HEK293 (cell line): Measurements from ENCODE around the gene APPL2.
A peak's percentile ranks its signal among the peaks of the same experiment; 100 is the strongest.

Experiments used
- CTCF ChIA-PET: fragments of 350-600 bp; formaldehyde crosslinking; extraction: SDS; loops from one replicate; lab custom pipeline; 2021; ENCODE audit warnings: antibody characterized with exemption; lab: Yijun Ruan, JAX
- POLR2A ChIA-PET: fragments of 300-600 bp; formaldehyde crosslinking; extraction: SDS; loops from one replicate; lab custom pipeline; 2020; ENCODE audit warnings: antibody characterized with exemption, inconsistent platforms; lab: Yijun Ruan, JAX
- H3K27ac ChIP-seq: fragments of 200-500 bp; sonication (Bioruptor generic); 2 replicates; pipeline ENCODE4 v1.5.1; 2014; ENCODE audit warnings: low read depth, low read length, control low read depth, inconsistent platforms; ENCODE audit errors: extremely low read depth
- H3K36me3 ChIP-seq, 2 experiments: fragments of 200-500 bp in 1 of 2; sonication (Bioruptor generic) in 1 of 2; 1 replicate in 1 of 2; 2 replicates in 1 of 2; pipeline ENCODE4 v1.5.1; 2014 to 2017; ENCODE audit warnings: inconsistent platforms in 2 of 2, low read length in 2 of 2; ENCODE audit not compliant: control insufficient read depth in 2 of 2, insufficient read depth in 1 of 2
- H3K4me1 ChIP-seq: fragments of 200-500 bp; sonication (Bioruptor generic); 2 replicates; pipeline ENCODE4 v1.5.1; 2014; ENCODE audit warnings: mild to moderate bottlenecking, low read length, inconsistent platforms; ENCODE audit not compliant: control insufficient read depth, insufficient read depth
- H3K4me3 ChIP-seq: 2 replicates; pipeline ENCODE4 v1.5.1; 2011; ENCODE audit warnings: low read depth, mild to moderate bottlenecking, control low read depth, low read length, moderate library complexity
- H3K9me3 ChIP-seq: fragments of 200-500 bp; sonication (Bioruptor generic); 2 replicates; pipeline ENCODE4 v1.5.1; 2014; ENCODE audit warnings: low read depth, low read length, inconsistent platforms; ENCODE audit not compliant: control insufficient read depth, insufficient read depth
- GLIS1 ChIP-seq: fragments of 450-650 bp; formaldehyde crosslinking; IDR thresholded peaks from 2 replicates; pipeline ENCODE4 v1.5.1; 2016; ENCODE audit warnings: missing biosample characterization, missing genetic modification characterization
- KLF1 ChIP-seq: fragments of 450-650 bp; formaldehyde crosslinking; IDR thresholded peaks from 2 replicates; pipeline ENCODE4 v1.5.1; 2016; ENCODE audit warnings: missing biosample characterization, missing genetic modification characterization
- KLF8 ChIP-seq: fragments of 450-650 bp; formaldehyde crosslinking; IDR thresholded peaks from 2 replicates; pipeline ENCODE4 v1.5.1; 2016; ENCODE audit warnings: missing biosample characterization, missing genetic modification characterization
- SALL2 ChIP-seq: fragments of 450-650 bp; formaldehyde crosslinking; IDR thresholded peaks from 2 replicates; pipeline ENCODE4 v1.5.0; 2017; ENCODE audit warnings: missing biosample characterization, mild to moderate bottlenecking, missing genetic modification characterization, borderline replicate concordance
- SETDB1 ChIP-seq: IDR thresholded peaks from one replicate; pipeline ENCODE4 v1.6.1; 2017; ENCODE audit warnings: mild to moderate bottlenecking, low read length, moderate library complexity, mixed read lengths; ENCODE audit not compliant: insufficient read length
- SP2 ChIP-seq: fragments of 450-650 bp; formaldehyde crosslinking; IDR thresholded peaks from 2 replicates; pipeline ENCODE4 v1.5.1; 2016; ENCODE audit warnings: missing biosample characterization, missing genetic modification characterization
- YY2 ChIP-seq: fragments of 450-650 bp; formaldehyde crosslinking; IDR thresholded peaks from 2 replicates; pipeline ENCODE4 v1.5.1; 2016; ENCODE audit warnings: missing biosample characterization, missing genetic modification characterization
- ZIC2 ChIP-seq: fragments of 450-650 bp; formaldehyde crosslinking; IDR thresholded peaks from 2 replicates; pipeline ENCODE4 v1.5.1; 2016; ENCODE audit warnings: missing biosample characterization, missing genetic modification characterization
- ZNF133 ChIP-seq: fragments of 450-650 bp; formaldehyde crosslinking; IDR thresholded peaks from 2 replicates; pipeline ENCODE4 v1.5.1; 2016; ENCODE audit warnings: missing biosample characterization, missing genetic modification characterization
- ZNF146 ChIP-seq: fragments of 450-650 bp; formaldehyde crosslinking; IDR thresholded peaks from 2 replicates; pipeline ENCODE4 v1.5.1; 2016; ENCODE audit warnings: missing biosample characterization, missing genetic modification characterization
- ZNF16 ChIP-seq: fragments of 450-650 bp; formaldehyde crosslinking; IDR thresholded peaks from 2 replicates; pipeline ENCODE4 v1.5.1; 2016; ENCODE audit warnings: low read depth, missing biosample characterization, missing genetic modification characterization
- ZNF24 ChIP-seq: fragments of 450-650 bp; formaldehyde crosslinking; IDR thresholded peaks from 2 replicates; pipeline ENCODE4 v1.5.1; 2016; ENCODE audit warnings: missing biosample characterization, missing genetic modification characterization
- ZNF266 ChIP-seq: fragments of 450-650 bp; formaldehyde crosslinking; IDR thresholded peaks from 2 replicates; pipeline ENCODE4 v1.5.1; 2016; ENCODE audit warnings: missing biosample characterization, missing genetic modification characterization, low read depth
- ZNF280D ChIP-seq: fragments of 450-650 bp; formaldehyde crosslinking; IDR thresholded peaks from 2 replicates; pipeline ENCODE4 v1.5.1; 2016; ENCODE audit warnings: missing biosample characterization, missing genetic modification characterization
- ZNF510 ChIP-seq: fragments of 450-650 bp; formaldehyde crosslinking; IDR thresholded peaks from 2 replicates; pipeline ENCODE4 v1.5.1; 2018; ENCODE audit warnings: mild to moderate bottlenecking, missing genetic modification characterization, missing biosample characterization; ENCODE audit not compliant: insufficient replicate concordance
- ZNF514 ChIP-seq: fragments of 450-650 bp; formaldehyde crosslinking; IDR thresholded peaks from 2 replicates; pipeline ENCODE4 v1.5.1; 2016; ENCODE audit warnings: missing biosample characterization, missing genetic modification characterization
- ZNF596 ChIP-seq: fragments of 450-650 bp; IDR thresholded peaks from 2 replicates; pipeline ENCODE4 v1.5.0; 2018; ENCODE audit warnings: missing biosample characterization, mild to moderate bottlenecking, missing genetic modification characterization, moderate library complexity
- ZNF600 ChIP-seq: fragments of 450-650 bp; formaldehyde crosslinking; IDR thresholded peaks from 2 replicates; pipeline ENCODE4 v1.5.1; 2016; ENCODE audit warnings: missing biosample characterization, missing genetic modification characterization
- ZNF610 ChIP-seq: fragments of 450-650 bp; formaldehyde crosslinking; IDR thresholded peaks from 2 replicates; pipeline ENCODE4 v1.5.1; 2016; ENCODE audit warnings: missing biosample characterization, missing genetic modification characterization, borderline replicate concordance
- ZNF654 ChIP-seq: fragments of 450-650 bp; formaldehyde crosslinking; IDR thresholded peaks from 2 replicates; pipeline ENCODE4 v1.5.1; 2016; ENCODE audit warnings: low read depth, missing biosample characterization, missing genetic modification characterization
- ZNF843 ChIP-seq: fragments of 450-650 bp; formaldehyde crosslinking; IDR thresholded peaks from 2 replicates; pipeline ENCODE4 v1.5.1; 2016; ENCODE audit warnings: missing biosample characterization, missing genetic modification characterization
- ZSCAN16 ChIP-seq: fragments of 450-650 bp; formaldehyde crosslinking; IDR thresholded peaks from 2 replicates; pipeline ENCODE4 v1.5.1; 2016; ENCODE audit warnings: missing biosample characterization, missing genetic modification characterization
- TF ChIP-seq, protein P1 (sequence below): fragments of 450-650 bp; formaldehyde crosslinking; IDR thresholded peaks from 2 replicates; pipeline ENCODE4 v1.5.1; 2017; ENCODE audit warnings: missing biosample characterization, missing genetic modification characterization
- TF ChIP-seq, protein P2 (sequence below): fragments of 450-650 bp; formaldehyde crosslinking; IDR thresholded peaks from 2 replicates; pipeline ENCODE4; 2016; ENCODE audit warnings: missing biosample characterization, missing genetic modification characterization
- TF ChIP-seq, protein P3 (sequence below): fragments of 450-650 bp; formaldehyde crosslinking; IDR thresholded peaks from 2 replicates; pipeline ENCODE4 v1.5.1; 2016; ENCODE audit warnings: missing biosample characterization, missing genetic modification characterization
- TF ChIP-seq, protein P4 (sequence below): fragments of 450-650 bp; formaldehyde crosslinking; optimal IDR thresholded peaks from 2 replicates; pipeline ENCODE3; 2016; ENCODE audit warnings: missing biosample characterization, mild to moderate bottlenecking, missing genetic modification characterization

The APPL2 gene

GRCh38 chr12:105256011-105256410 is 20.0 kb upstream of the APPL2 start:
- TF ChIP-seq GLIS1 (tag by site-specific recombination) (no peak), ZNF133 (tag by site-specific recombination) (no peak), ZNF610 (no peak), ZNF146 (no peak), ZNF596 (tag by site-specific recombination) (no peak), ZNF843 (tag by site-specific recombination) (no peak)
- TF ChIP-seq, protein P1, sequence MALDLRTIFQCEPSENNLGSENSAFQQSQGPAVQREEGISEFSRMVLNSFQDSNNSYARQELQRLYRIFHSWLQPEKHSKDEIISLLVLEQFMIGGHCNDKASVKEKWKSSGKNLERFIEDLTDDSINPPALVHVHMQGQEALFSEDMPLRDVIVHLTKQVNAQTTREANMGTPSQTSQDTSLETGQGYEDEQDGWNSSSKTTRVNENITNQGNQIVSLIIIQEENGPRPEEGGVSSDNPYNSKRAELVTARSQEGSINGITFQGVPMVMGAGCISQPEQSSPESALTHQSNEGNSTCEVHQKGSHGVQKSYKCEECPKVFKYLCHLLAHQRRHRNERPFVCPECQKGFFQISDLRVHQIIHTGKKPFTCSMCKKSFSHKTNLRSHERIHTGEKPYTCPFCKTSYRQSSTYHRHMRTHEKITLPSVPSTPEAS (tag by site-specific recombination): no peak
- ChIA-PET POLR2A (no interaction called here), CTCF (interaction anchor here (0.6 kb wide), 1 partner anchor 1665 kb away, joined by 4 read pairs; no protein-coding TSS in a partner anchor)
- no peaks in the 10 kb centered on the region for H3K9me3 ChIP-seq
- H3K4me3 ChIP-seq: no peak overlapping the region
- H3K36me3 ChIP-seq: no peaks in the 10 kb centered on the region
- no peaks in the 10 kb centered on the region for H3K4me1 ChIP-seq
- H3K27ac ChIP-seq: no peak overlapping the region

GRCh38 chr12:105253866-105254513 is 18.0 kb upstream of the APPL2 start:
- ChIA-PET CTCF (interaction anchor here (1.1 kb wide), 1 partner anchor 8 kb away, joined by 4 read pairs; no protein-coding TSS in a partner anchor), POLR2A (interaction anchor here (0.6 to 1.6 kb wide), 2 partner anchors 18 to 690 kb away, joined by 3 to 5 read pairs; partner anchors contain the start of gene APPL2)
- Histone ChIP-seq H3K4me1 (no peaks in the 10 kb centered on the region), H3K27ac (no peak overlapping the region), H3K4me3 (no peak overlapping the region), H3K9me3 (no peaks in the 10 kb centered on the region), H3K36me3 (no peaks in the 10 kb centered on the region)
- TF ChIP-seq KLF1 (tag by site-specific recombination) (peak; percentile 30), ZNF133 (tag by site-specific recombination) (no peak), ZIC2 (0 out of 2 replicates have a peak, but pooled peaks have one; percentile 16)
- TF ChIP-seq, protein P2, sequence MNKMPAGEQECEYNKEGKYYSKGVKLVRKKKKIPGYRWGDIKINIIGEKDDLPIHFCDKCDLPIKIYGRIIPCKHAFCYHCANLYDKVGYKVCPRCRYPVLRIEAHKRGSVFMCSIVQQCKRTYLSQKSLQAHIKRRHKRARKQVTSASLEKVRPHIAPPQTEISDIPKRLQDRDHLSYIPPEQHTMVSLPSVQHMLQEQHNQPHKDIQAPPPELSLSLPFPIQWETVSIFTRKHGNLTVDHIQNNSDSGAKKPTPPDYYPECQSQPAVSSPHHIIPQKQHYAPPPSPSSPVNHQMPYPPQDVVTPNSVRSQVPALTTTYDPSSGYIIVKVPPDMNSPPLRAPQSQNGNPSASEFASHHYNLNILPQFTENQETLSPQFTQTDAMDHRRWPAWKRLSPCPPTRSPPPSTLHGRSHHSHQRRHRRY (tag by site-specific recombination): no peak

GRCh38 chr12:105252901-105253300 is 16.9 kb upstream of the APPL2 start:
- Histone ChIP-seq H3K9me3 (no peaks in the 10 kb centered on the region), H3K36me3 (no peaks in the 10 kb centered on the region), H3K4me3 (no peak overlapping the region), H3K27ac (no peak overlapping the region), H3K4me1 (no peaks in the 10 kb centered on the region)
- ChIA-PET POLR2A (no interaction called here), CTCF (interaction anchor here (0.5 to 0.6 kb wide), 2 partner anchors 18 to 1089 kb away, joined by 3 to 5 read pairs; no protein-coding TSS in a partner anchor)
- TF ChIP-seq ZNF600 (tag by site-specific recombination) (no peak), ZSCAN16 (tag by site-specific recombination) (no peak), ZNF280D (no peak), KLF8 (tag by site-specific recombination) (no peak), SP2 (tag by site-specific recombination) (no peak), ZNF514 (tag by site-specific recombination) (no peak), ZNF16 (tag by site-specific recombination) (no peak), ZNF24 (no peak), SALL2 (tag by site-specific recombination) (no peak), ZNF510 (no peak), SETDB1 (no peak), ZNF654 (tag by site-specific recombination) (no peak), YY2 (no peak), ZNF266 (no peak)
- TF ChIP-seq, protein P3, sequence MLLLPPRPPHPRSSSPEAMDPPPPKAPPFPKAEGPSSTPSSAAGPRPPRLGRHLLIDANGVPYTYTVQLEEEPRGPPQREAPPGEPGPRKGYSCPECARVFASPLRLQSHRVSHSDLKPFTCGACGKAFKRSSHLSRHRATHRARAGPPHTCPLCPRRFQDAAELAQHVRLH (tag by site-specific recombination): no peak
- TF ChIP-seq, protein P4, sequence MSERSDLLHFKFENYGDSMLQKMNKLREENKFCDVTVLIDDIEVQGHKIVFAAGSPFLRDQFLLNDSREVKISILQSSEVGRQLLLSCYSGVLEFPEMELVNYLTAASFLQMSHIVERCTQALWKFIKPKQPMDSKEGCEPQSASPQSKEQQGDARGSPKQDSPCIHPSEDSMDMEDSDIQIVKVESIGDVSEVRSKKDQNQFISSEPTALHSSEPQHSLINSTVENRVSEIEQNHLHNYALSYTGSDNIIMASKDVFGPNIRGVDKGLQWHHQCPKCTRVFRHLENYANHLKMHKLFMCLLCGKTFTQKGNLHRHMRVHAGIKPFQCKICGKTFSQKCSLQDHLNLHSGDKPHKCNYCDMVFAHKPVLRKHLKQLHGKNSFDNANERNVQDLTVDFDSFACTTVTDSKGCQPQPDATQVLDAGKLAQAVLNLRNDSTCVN (tag by site-specific recombination): no peak
